B cell (primary cell): ENCODE data around the gene MFRP.

Experiments used
- CTCF ChIP-seq: fragments of 200-600 bp; IDR thresholded peaks from one replicate; pipeline ENCODE4 v1.8.0; 2022; ENCODE audit warnings: antibody characterized with exemption, mild to moderate bottlenecking
- EZH2 ChIP-seq: IDR thresholded peaks from 2 replicates; pipeline ENCODE4 v1.6.1; 2012; ENCODE audit warnings: borderline replicate concordance, low read depth, mild to moderate bottlenecking, moderate library complexity, low read length; ENCODE audit not compliant: insufficient read depth, poor library complexity, severe bottlenecking

- TF ChIP-seq CTCF, result no peak
- no peak for TF ChIP-seq EZH2
Observed at GRCh38 chr11:119330237-119330636, 16.3 kb downstream of the MFRP start.
